HK-2 (cell line): Measurements from ENCODE around the gene HABP4.

Experiments
- DNase-seq: peaks from one replicate; pipeline ENCODE4 v3.0.0-alpha.2; 2018; ENCODE audit not compliant: unreplicated experiment

HABP4 gene

DNA sequence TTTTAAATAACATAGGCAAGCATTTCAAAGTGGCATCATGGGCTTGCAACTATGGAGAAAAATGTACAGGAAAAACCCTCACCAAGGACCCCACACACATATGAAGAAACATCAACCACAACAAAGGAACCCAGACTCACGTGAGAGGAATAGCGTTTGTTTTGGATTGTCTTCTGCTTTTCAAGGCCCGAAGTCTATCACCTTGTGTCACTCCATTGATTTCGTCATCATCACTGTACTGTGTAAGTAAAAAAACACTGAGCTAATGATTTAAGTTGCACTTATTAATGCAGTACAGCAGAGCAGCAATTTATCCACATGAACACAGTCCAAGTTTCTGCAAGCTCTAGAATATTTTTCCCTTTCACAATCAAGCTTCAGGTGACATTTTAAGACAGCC is 72.4 kb downstream of the HABP4 start:
- DNase-seq: no peak

GRCh38 chr9:96523374-96523773 is 73.4 kb downstream of the HABP4 start:
- no peak for DNase-seq

GRCh38 chr9:96524045-96524444 is 74.1 kb downstream of the HABP4 start:
- no peak for DNase-seq

GRCh38 chr9:96524764-96525163 is 74.8 kb downstream of the HABP4 start:
- no peak for DNase-seq

DNA sequence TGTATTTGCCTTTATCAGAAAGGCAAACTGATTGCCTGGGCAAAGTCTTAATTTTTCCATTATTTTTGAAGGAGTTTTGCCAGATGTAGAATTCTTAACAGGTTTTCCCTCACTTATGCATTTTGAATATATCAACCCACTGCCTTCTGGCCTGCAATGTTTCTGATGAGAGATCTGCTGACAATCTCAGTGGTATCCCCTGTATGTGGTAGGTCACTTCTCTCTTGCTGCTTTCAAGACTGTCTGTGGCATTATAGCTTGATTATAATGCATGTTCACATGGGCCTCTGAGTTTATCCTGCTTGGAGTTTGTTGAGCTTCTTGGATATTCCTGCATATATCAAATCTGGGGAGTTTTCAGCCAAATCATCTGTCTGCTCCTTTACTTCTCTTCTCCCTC is 82.2 kb downstream of the HABP4 start:
- no peak for DNase-seq

GRCh38 chr9:96540106-96540505 is 90.1 kb downstream of the HABP4 start:
- DNase-seq: no peak
